Ascending aorta (tissue), 2 donors: ENCODE results near the gene CSF1R. TPM values are rescaled to one million over a fixed set of nuclear protein-coding genes. Genes with fewer than 3 reads are reported as not detected.
"Not testable (repeated sequence)": the region's sequence is repeated elsewhere in the genome, so short reads cannot be mapped to it uniquely, and the experiment has no call there.

Experiments
- DNase-seq, 2 donors: peaks; one replicate each; pipeline ENCODE4 v3.0.0-alpha.2; 2019; ENCODE audit warnings: low spot score in 2 of 2
- H3K27ac ChIP-seq, 2 donors: fragments of 200-600 bp; sonication (generic); one replicate each; pipeline ENCODE4 v1.5.1; 2016 to 2017; ENCODE audit warnings: mild to moderate bottlenecking in 1 of 2
- H3K27me3 ChIP-seq: fragments of 200-600 bp; sonication (generic); one replicate; pipeline ENCODE4 v1.5.1; 2017
- H3K36me3 ChIP-seq, 2 donors: fragments of 200-600 bp; sonication (generic); one replicate each; pipeline ENCODE4 v1.5.1; 2016
- H3K4me1 ChIP-seq, 2 donors: fragments of 200-600 bp; sonication (generic); one replicate each; pipeline ENCODE4 v1.5.1; 2016 to 2017; ENCODE audit warnings: mild to moderate bottlenecking in 1 of 2
- H3K4me3 ChIP-seq, 2 donors: fragments of 200-600 bp; sonication (generic); one replicate each; pipeline ENCODE4 v1.5.1; 2016 to 2017; ENCODE audit warnings: mild to moderate bottlenecking in 1 of 2
- H3K9me3 ChIP-seq, 2 donors: fragments of 200-600 bp; sonication (generic); one replicate each; pipeline ENCODE4 v1.5.1; 2016
- intact Hi-C: fragments of 100-400 bp; cut with DNase I; formaldehyde crosslinking; loops from one replicate; pipeline ENCODE4 v1.15.1; 2023
- total RNA-seq: library from RNA; depleted of rRNA; stranded (reverse); fragments of >200 nt; gene quantifications from one replicate; pipeline ENCODE4 v1.1.0, GENCODE V29; 2016
- TF ChIP-seq, protein P1 (sequence below), 3 experiments: fragments of 200-600 bp in 2 of 3; fragments of 450-650 bp in 1 of 3; sonication (generic) in 2 of 3; IDR thresholded peaks; one replicate each; pipeline ENCODE4 v1.5.1; 2016 to 2019; ENCODE audit warnings: antibody characterized with exemption in 3 of 3, mild to moderate bottlenecking in 1 of 3, moderate library complexity in 1 of 3

Gene CSF1R
- total RNA-seq, 1 donor from 2014 or later: 70.9 TPM

DNA sequence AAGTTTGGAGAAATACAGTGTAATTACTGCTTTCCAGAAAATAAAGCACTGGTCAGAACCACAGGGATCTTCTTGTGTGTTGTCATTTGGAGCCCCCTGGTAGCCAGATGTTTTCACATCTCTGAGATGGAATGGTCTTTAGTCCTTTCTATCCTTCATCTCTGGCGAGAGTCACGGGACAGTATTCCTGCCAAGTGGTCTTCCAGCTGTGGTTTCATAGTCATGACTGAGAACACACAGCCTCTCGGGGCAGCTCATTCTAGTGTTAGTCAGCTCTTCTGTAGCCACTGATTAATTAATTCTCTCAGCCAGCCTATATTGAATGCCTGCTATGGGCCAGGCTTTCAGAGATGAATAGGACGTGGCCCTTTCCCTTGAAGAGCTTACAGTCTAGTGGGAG, 51.7 kb downstream of the CSF1R start:
- TF ChIP-seq, protein P1, sequence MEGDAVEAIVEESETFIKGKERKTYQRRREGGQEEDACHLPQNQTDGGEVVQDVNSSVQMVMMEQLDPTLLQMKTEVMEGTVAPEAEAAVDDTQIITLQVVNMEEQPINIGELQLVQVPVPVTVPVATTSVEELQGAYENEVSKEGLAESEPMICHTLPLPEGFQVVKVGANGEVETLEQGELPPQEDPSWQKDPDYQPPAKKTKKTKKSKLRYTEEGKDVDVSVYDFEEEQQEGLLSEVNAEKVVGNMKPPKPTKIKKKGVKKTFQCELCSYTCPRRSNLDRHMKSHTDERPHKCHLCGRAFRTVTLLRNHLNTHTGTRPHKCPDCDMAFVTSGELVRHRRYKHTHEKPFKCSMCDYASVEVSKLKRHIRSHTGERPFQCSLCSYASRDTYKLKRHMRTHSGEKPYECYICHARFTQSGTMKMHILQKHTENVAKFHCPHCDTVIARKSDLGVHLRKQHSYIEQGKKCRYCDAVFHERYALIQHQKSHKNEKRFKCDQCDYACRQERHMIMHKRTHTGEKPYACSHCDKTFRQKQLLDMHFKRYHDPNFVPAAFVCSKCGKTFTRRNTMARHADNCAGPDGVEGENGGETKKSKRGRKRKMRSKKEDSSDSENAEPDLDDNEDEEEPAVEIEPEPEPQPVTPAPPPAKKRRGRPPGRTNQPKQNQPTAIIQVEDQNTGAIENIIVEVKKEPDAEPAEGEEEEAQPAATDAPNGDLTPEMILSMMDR (IDR thresholded peaks at IDR 0.05): no peak
- H3K36me3 ChIP-seq: peaks cover 59 to 95% of the 10 kb centered on the region in 2 donors
- intact Hi-C loops: no loop called here

DNA sequence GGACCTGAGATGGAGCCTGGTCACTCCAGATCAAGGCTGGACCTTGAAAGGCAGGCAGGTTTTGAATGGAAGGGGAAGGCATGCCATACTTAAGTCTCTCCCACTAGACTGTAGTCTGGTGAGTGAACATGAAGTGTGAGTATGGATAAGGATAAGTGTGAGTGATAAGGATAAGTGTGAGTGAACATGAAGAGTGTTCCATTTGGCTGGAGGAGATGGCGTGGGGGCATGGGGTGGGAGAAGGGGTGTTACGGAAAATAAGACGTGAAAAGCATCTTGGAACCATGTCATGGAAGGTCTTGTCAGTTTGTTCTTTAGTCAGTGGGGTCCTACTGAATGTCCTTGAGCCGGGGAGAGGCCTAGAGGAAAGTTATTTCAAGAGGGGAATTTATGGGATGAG, 53.0 kb downstream of the CSF1R start:
- Histone ChIP-seq H3K4me1 (no peaks in the 10 kb centered on the region), H3K27ac (no peak overlapping the region), H3K4me3 (no peak overlapping the region), H3K36me3 (peaks cover 66 to 98% of the 10 kb centered on the region in 2 donors), H3K9me3 (no peaks in the 10 kb centered on the region), H3K27me3 (no peaks in the 10 kb centered on the region)
- TF ChIP-seq, protein P1 (IDR thresholded peaks at IDR 0.05): no peak
- DNase-seq: no peak
- intact Hi-C loops: no loop called here

More for the DNA sequence above, 51.7 kb downstream of the CSF1R start:
- no peak for DNase-seq
- no peaks in the 10 kb centered on the region for H3K27me3 ChIP-seq
- no peaks in the 10 kb centered on the region for H3K9me3 ChIP-seq
- no peaks in the 10 kb centered on the region for H3K4me1 ChIP-seq
- no peak overlapping the region for H3K4me3 ChIP-seq
- H3K27ac ChIP-seq: no peak overlapping the region

DNA sequence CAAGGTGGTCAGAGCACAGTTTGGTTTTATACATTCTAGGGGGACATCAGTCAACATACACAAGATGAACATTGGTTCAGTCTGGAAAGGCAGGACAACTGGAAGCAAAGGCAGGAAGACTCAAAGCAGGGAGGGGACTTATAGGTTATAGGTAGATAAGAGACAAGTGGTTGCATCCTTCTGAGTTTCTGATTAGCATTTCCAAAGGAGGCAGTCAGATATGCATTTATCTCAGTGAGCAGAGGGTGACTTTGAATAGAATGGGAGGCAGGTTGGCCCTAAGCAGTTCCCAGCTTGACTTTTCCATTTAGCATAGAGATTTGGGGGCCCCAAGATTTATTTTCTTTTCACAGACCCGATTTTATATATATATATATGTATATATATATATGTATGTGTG, 58.3 kb downstream of the CSF1R start:
- H3K36me3 ChIP-seq: peaks cover 64 to 88% of the 10 kb centered on the region in 2 donors
- not testable (repeated sequence) for DNase-seq, H3K4me1 ChIP-seq, H3K27me3 ChIP-seq, H3K27ac ChIP-seq, H3K4me3 ChIP-seq, H3K9me3 ChIP-seq
- intact Hi-C loops: loop anchor here (10.0 kb wide), 1 partner anchor 187 kb away; no protein-coding TSS in a partner anchor

DNA sequence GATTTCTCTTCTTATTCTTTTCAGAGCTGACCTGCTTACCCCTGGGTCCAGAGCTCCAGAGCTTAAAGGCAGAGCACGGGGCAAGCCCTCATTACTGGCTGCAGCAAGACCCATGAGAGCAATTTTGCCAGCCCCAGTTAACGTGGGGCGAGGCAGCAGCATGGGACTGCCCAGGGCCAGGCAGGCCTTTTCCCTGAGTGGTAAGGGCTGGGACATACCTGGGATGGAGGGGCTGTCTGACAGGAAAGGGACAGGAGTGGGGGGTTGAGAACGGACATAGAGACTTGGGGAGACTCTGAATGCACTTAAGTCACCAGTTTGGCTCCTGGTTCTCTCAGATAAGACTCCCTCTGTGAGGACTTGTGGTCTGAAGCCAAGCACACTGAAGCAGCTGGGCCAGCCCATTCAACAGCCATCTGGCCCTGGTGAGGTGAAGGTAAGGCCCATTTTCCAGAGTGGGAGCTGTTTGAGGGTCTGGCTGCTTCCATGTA, 59.6 kb downstream of the CSF1R start:
- no peaks in the 10 kb centered on the region for H3K27me3 ChIP-seq
- H3K27ac ChIP-seq: no peak overlapping the region
- H3K4me3 ChIP-seq: no peak overlapping the region
- peaks cover 53 to 75% of the 10 kb centered on the region in 2 donors for H3K36me3 ChIP-seq
- DNase-seq: no peak
- H3K9me3 ChIP-seq: no peaks in the 10 kb centered on the region
- intact Hi-C loops: loop anchor here (10.0 kb wide), 1 partner anchor 188 kb away; no protein-coding TSS in a partner anchor
- TF ChIP-seq, protein P1 (IDR thresholded peaks at IDR 0.05): no peak
- peaks cover 0 to 20% of the 10 kb centered on the region in 2 donors for H3K4me1 ChIP-seq

DNA sequence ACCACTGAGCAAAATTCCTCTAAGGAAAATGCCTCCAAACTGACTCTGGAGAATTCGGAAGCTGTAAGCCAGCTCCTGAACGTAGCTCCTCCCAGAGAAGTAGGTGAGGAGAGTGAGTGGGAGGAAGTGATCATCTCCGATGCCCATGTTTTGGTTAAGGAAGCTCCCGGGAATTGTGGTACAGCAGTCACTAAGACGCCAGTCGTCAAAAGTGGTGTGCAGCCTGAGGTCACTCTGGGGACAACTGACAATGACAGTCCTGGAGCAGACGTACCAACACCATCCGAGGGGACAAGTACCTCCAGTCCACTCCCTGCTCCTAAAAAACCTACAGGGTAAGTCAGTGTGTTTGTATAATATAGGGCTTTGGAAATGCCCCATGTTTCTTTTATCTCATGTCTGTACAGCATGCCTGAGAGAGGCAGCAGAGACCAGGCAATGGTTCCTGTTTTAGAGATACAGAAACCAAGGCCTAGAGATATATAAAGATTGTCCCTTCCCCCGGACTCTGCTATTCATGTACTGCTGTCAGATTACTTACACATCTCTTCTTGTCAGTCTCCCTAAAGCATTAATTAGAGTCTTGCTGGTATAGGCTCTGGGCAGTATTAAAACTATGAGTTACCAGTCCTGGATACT, 61.9 kb downstream of the CSF1R start:
- DNase-seq: no peak
- Histone ChIP-seq H3K4me3 (no peak overlapping the region), H3K27me3 (no peaks in the 10 kb centered on the region), H3K36me3 (peaks cover 40 to 65% of the 10 kb centered on the region in 2 donors), H3K9me3 (no peaks in the 10 kb centered on the region), H3K4me1 (peaks cover 0 to 30% of the 10 kb centered on the region in 2 donors), H3K27ac (peak overlapping the region in 1 of 2 donors; percentile 78)
- TF ChIP-seq, protein P1 (IDR thresholded peaks at IDR 0.05): no peak
- intact Hi-C loops: loop anchor here (10.0 kb wide), 1 partner anchor 190 kb away; no protein-coding TSS in a partner anchor

DNA sequence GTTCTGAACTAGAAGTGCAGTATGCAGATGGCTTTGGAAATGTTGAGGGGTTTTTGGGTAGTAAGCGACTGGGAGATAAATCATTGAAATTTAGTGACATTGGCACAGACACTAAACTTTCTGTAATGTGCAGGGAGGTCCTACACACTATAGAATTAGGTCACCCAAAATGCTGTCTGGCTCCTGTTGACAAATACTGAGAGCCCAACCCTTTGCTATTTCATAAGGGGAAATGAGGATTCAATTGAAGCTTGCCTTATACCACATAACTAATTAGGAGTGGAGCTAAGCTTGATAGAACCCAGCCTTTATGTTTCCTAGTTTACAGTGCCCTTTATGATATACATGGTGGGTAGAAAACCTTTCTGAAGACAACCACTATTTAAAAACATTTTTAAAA, 63.2 kb downstream of the CSF1R start:
- Histone ChIP-seq H3K36me3 (peaks cover 46 to 63% of the 10 kb centered on the region in 2 donors), H3K27ac (peak overlapping the region; percentile 43 to 78), H3K27me3 (no peaks in the 10 kb centered on the region), H3K4me3 (no peak overlapping the region), H3K9me3 (no peaks in the 10 kb centered on the region), H3K4me1 (peaks cover 0 to 30% of the 10 kb centered on the region in 2 donors)
- intact Hi-C loops: loop anchor here (10.0 kb wide), 1 partner anchor 192 kb away; no protein-coding TSS in a partner anchor
- TF ChIP-seq, protein P1 (IDR thresholded peaks at IDR 0.05): no peak
- no peak for DNase-seq
